ENCODE measurements around the gene MAPT.

- TF ChIP-seq CTCF (conservative IDR thresholded peaks at IDR 0.05; ENCODE audit: low read depth, low read length) (no peak), EZH2 (IDR thresholded peaks at IDR 0.05; ENCODE audit: borderline replicate concordance, low read depth, low read length, poor library complexity, severe bottlenecking) (no peak)
These were observed 16.9 kb upstream of the MAPT start for GRCh38 chr17:45877467-45877866.

Measured in A673 (cell line).